T-helper 1 cell treated with Interleukin-12 subunit alpha and Interleukin-12 subunit beta and Interleukin-4 antibody, amounts not matched to agents 30 μg/mL and 1 μg/mL, for 36 hours (primary cell): ENCODE results near the gene PACSIN2.
"Not testable (repeated sequence)": the region's sequence is repeated elsewhere in the genome, so short reads cannot be mapped to it uniquely, and the experiment has no call there.

Experiments used
- H3K27ac Mint-ChIP-seq: one replicate; pipeline ENCODE4 v1.8.0; 2021; ENCODE audit warnings: mild to moderate bottlenecking, mixed read lengths
- H3K27me3 Mint-ChIP-seq: one replicate; pipeline ENCODE4 v1.8.0; 2021; ENCODE audit warnings: low read depth, mixed read lengths
- H3K36me3 Mint-ChIP-seq: one replicate; pipeline ENCODE4 v1.8.0; 2021; ENCODE audit warnings: low read depth, mixed read lengths
- H3K4me1 Mint-ChIP-seq: one replicate; pipeline ENCODE4 v1.8.0; 2021; ENCODE audit warnings: low read depth, mixed read lengths
- H3K4me3 Mint-ChIP-seq: one replicate; pipeline ENCODE4 v1.8.0; 2021; ENCODE audit warnings: mild to moderate bottlenecking, moderate library complexity, mixed read lengths
- H3K9me3 Mint-ChIP-seq: one replicate; pipeline ENCODE4 v1.8.0; 2021; ENCODE audit warnings: mixed read lengths

PACSIN2 gene

GRCh38 chr22:43017525-43018460 is 2.8 kb upstream of the PACSIN2 start:
- Mint-ChIP-seq H3K4me1 (peaks cover 18% of the 10 kb centered on the region), H3K36me3 (no peaks in the 10 kb centered on the region), H3K27ac (no peak overlapping the region), H3K9me3 (no peaks in the 10 kb centered on the region), H3K27me3 (peaks cover 9% of the 10 kb centered on the region), H3K4me3 (no peak overlapping the region)

- not testable (repeated sequence) for H3K27ac Mint-ChIP-seq, H3K36me3 Mint-ChIP-seq, H3K4me3 Mint-ChIP-seq, H3K9me3 Mint-ChIP-seq, H3K27me3 Mint-ChIP-seq
- peaks cover 20% of the 10 kb centered on the region for H3K4me1 Mint-ChIP-seq
Measured at GRCh38 chr22:43016150-43016549, 1.2 kb upstream of the PACSIN2 start.

GRCh38 chr22:43015677-43016042 is 711 bp upstream of the PACSIN2 start:
- H3K4me1 Mint-ChIP-seq, result peaks cover 20% of the 10 kb centered on the region
- H3K9me3 Mint-ChIP-seq, result no peaks in the 10 kb centered on the region
- peak overlapping the region; percentile 71 for H3K27ac Mint-ChIP-seq
- H3K4me3 Mint-ChIP-seq, result peak overlapping the region; percentile 90
- peaks cover 9% of the 10 kb centered on the region for H3K27me3 Mint-ChIP-seq
- no peaks in the 10 kb centered on the region for H3K36me3 Mint-ChIP-seq

GRCh38 chr22:43014316-43014868 is 557 bp downstream of the PACSIN2 start:
- Mint-ChIP-seq H3K4me3 (peak overlapping the region; percentile 90), H3K9me3 (no peaks in the 10 kb centered on the region), H3K4me1 (peaks cover 20% of the 10 kb centered on the region), H3K27ac (peak overlapping the region; percentile 78), H3K36me3 (no peaks in the 10 kb centered on the region), H3K27me3 (peaks cover 9% of the 10 kb centered on the region)

- Mint-ChIP-seq H3K9me3 (no peaks in the 10 kb centered on the region), H3K36me3 (no peaks in the 10 kb centered on the region), H3K4me1 (peaks cover 22% of the 10 kb centered on the region), H3K27me3 (peaks cover 9% of the 10 kb centered on the region), H3K4me3 (peak overlapping the region; percentile 90), H3K27ac (peak overlapping the region; percentile 78)
Measured at GRCh38 chr22:43013355-43014315, 1.3 kb downstream of the PACSIN2 start.

- no peaks in the 10 kb centered on the region for H3K36me3 Mint-ChIP-seq
- no peaks in the 10 kb centered on the region for H3K9me3 Mint-ChIP-seq
- H3K27ac Mint-ChIP-seq, result no peak overlapping the region
- no peak overlapping the region for H3K4me3 Mint-ChIP-seq
- peaks cover 25% of the 10 kb centered on the region for H3K4me1 Mint-ChIP-seq
- H3K27me3 Mint-ChIP-seq, result peaks cover under 1% of the 10 kb centered on the region
Measured at GRCh38 chr22:43012390-43012789, 2.6 kb downstream of the PACSIN2 start.

- H3K27ac Mint-ChIP-seq, result no peak overlapping the region
- no peaks in the 10 kb centered on the region for H3K9me3 Mint-ChIP-seq
- H3K27me3 Mint-ChIP-seq, result no peaks in the 10 kb centered on the region
- H3K36me3 Mint-ChIP-seq, result no peaks in the 10 kb centered on the region
- peaks cover 25% of the 10 kb centered on the region for H3K4me1 Mint-ChIP-seq
- no peak overlapping the region for H3K4me3 Mint-ChIP-seq
Measured at GRCh38 chr22:43011079-43011478, 3.9 kb downstream of the PACSIN2 start.

- no peaks in the 10 kb centered on the region for H3K27me3 Mint-ChIP-seq
- no peaks in the 10 kb centered on the region for H3K9me3 Mint-ChIP-seq
- no peak overlapping the region for H3K4me3 Mint-ChIP-seq
- H3K36me3 Mint-ChIP-seq, result no peaks in the 10 kb centered on the region
- no peak overlapping the region for H3K27ac Mint-ChIP-seq
- peaks cover 20% of the 10 kb centered on the region for H3K4me1 Mint-ChIP-seq
Measured at GRCh38 chr22:43009444-43009843, 5.5 kb downstream of the PACSIN2 start.

- Mint-ChIP-seq H3K9me3 (no peaks in the 10 kb centered on the region), H3K36me3 (no peaks in the 10 kb centered on the region), H3K27ac (no peak overlapping the region), H3K4me1 (peaks cover 22% of the 10 kb centered on the region), H3K4me3 (no peak overlapping the region), H3K27me3 (no peaks in the 10 kb centered on the region)
Measured at GRCh38 chr22:43008921-43009320, 6.0 kb downstream of the PACSIN2 start.

- H3K36me3 Mint-ChIP-seq, result peaks cover 3% of the 10 kb centered on the region
- H3K27me3 Mint-ChIP-seq, result no peaks in the 10 kb centered on the region
- H3K4me3 Mint-ChIP-seq, result no peak overlapping the region
- no peak overlapping the region for H3K27ac Mint-ChIP-seq
- peaks cover 23% of the 10 kb centered on the region for H3K4me1 Mint-ChIP-seq
- no peaks in the 10 kb centered on the region for H3K9me3 Mint-ChIP-seq
Measured at GRCh38 chr22:43008509-43008908, 6.4 kb downstream of the PACSIN2 start.

GRCh38 chr22:43007519-43008102 is 7.3 kb downstream of the PACSIN2 start:
- H3K27me3 Mint-ChIP-seq, result no peaks in the 10 kb centered on the region
- no peak overlapping the region for H3K4me3 Mint-ChIP-seq
- peaks cover 3% of the 10 kb centered on the region for H3K36me3 Mint-ChIP-seq
- H3K4me1 Mint-ChIP-seq, result peaks cover 21% of the 10 kb centered on the region
- no peak overlapping the region for H3K27ac Mint-ChIP-seq
- no peaks in the 10 kb centered on the region for H3K9me3 Mint-ChIP-seq

GRCh38 chr22:43006753-43007152 is 8.2 kb downstream of the PACSIN2 start:
- H3K27ac Mint-ChIP-seq, result no peak overlapping the region
- no peaks in the 10 kb centered on the region for H3K9me3 Mint-ChIP-seq
- peaks cover 30% of the 10 kb centered on the region for H3K4me1 Mint-ChIP-seq

GRCh38 chr22:43006016-43006505 is 8.9 kb downstream of the PACSIN2 start:
- Mint-ChIP-seq H3K4me1 (peaks cover 34% of the 10 kb centered on the region), H3K36me3 (peaks cover 3% of the 10 kb centered on the region)

More at GRCh38 chr22:43006753-43007152, 8.2 kb downstream of the PACSIN2 start:
- Mint-ChIP-seq H3K4me3 (no peak overlapping the region), H3K36me3 (peaks cover 3% of the 10 kb centered on the region), H3K27me3 (no peaks in the 10 kb centered on the region)

GRCh38 chr22:43005106-43005505 is 9.8 kb downstream of the PACSIN2 start:
- Mint-ChIP-seq H3K9me3 (no peaks in the 10 kb centered on the region), H3K4me1 (peaks cover 43% of the 10 kb centered on the region), H3K4me3 (no peak overlapping the region), H3K27me3 (no peaks in the 10 kb centered on the region), H3K36me3 (peaks cover 3% of the 10 kb centered on the region), H3K27ac (no peak overlapping the region)

More at GRCh38 chr22:43006016-43006505, 8.9 kb downstream of the PACSIN2 start:
- Mint-ChIP-seq H3K27ac (no peak overlapping the region), H3K4me3 (no peak overlapping the region), H3K27me3 (no peaks in the 10 kb centered on the region), H3K9me3 (no peaks in the 10 kb centered on the region)
